ENCODE results near the gene COX4I2.

COX4I2 gene

GRCh38 chr20:31605031-31605901 lies 32.4 kb upstream of the COX4I2 start, which contains the start of gene ID1 (continued):
- TF ChIP-seq OSR2 (tag by site-specific recombination; IDR thresholded peaks at IDR 0.05) = 0 out of 2 replicates have a peak, but pooled peaks have one; percentile 9
- no peak for TF ChIP-seq ZNF610 (tag by site-specific recombination; IDR thresholded peaks at IDR 0.05; ENCODE audit: borderline replicate concordance)
- no peak for TF ChIP-seq ZNF394 (tag by site-specific recombination; IDR thresholded peaks at IDR 0.05; ENCODE audit: borderline replicate concordance)
- no peak for TF ChIP-seq ZNF555 (tag by site-specific recombination; conservative IDR thresholded peaks at IDR 0.05)
- peak; percentile 52; the same call in 1 of the 2 replicates for TF ChIP-seq ZNF629 (tag by site-specific recombination; IDR thresholded peaks at IDR 0.05)
- TF ChIP-seq, protein P1, sequence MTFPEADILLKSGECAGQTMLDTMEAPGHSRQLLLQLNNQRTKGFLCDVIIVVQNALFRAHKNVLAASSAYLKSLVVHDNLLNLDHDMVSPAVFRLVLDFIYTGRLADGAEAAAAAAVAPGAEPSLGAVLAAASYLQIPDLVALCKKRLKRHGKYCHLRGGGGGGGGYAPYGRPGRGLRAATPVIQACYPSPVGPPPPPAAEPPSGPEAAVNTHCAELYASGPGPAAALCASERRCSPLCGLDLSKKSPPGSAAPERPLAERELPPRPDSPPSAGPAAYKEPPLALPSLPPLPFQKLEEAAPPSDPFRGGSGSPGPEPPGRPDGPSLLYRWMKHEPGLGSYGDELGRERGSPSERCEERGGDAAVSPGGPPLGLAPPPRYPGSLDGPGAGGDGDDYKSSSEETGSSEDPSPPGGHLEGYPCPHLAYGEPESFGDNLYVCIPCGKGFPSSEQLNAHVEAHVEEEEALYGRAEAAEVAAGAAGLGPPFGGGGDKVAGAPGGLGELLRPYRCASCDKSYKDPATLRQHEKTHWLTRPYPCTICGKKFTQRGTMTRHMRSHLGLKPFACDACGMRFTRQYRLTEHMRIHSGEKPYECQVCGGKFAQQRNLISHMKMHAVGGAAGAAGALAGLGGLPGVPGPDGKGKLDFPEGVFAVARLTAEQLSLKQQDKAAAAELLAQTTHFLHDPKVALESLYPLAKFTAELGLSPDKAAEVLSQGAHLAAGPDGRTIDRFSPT (tag by site-specific recombination; IDR thresholded peaks at IDR 0.05) = peak; percentile 83
- no peak for TF ChIP-seq ZNF239 (tag by site-specific recombination; IDR thresholded peaks at IDR 0.05)
- no peak for TF ChIP-seq WT1 (tag by site-specific recombination; IDR thresholded peaks at IDR 0.05)
- no peak for TF ChIP-seq ZNF16 (tag by site-specific recombination; IDR thresholded peaks at IDR 0.05; ENCODE audit: low read depth)
- TF ChIP-seq REPIN1 (tag by site-specific recombination; IDR thresholded peaks at IDR 0.05; ENCODE audit: low read depth) = peak; percentile 58; the same call in 1 of the 2 replicates
- TF ChIP-seq ZNF26 (tag by site-specific recombination; IDR thresholded peaks at IDR 0.05) = no peak
- TF ChIP-seq SP2 (tag by site-specific recombination; IDR thresholded peaks at IDR 0.05) = peak; percentile 88
- TF ChIP-seq ZNF266 (tag by site-specific recombination; IDR thresholded peaks at IDR 0.05; ENCODE audit: low read depth) = no peak
- TF ChIP-seq YY1 (tag by site-specific recombination; IDR thresholded peaks at IDR 0.05) = peak; percentile 42; the same call in 1 of the 2 replicates
- TF ChIP-seq SALL2 (tag by site-specific recombination; IDR thresholded peaks at IDR 0.05; ENCODE audit: borderline replicate concordance) = no peak
- no peak for TF ChIP-seq ZNF280C (tag by site-specific recombination; IDR thresholded peaks at IDR 0.05)
- 0 out of 2 replicates have a peak, but pooled peaks have one; percentile 12 for TF ChIP-seq ZNF324 (tag by site-specific recombination; IDR thresholded peaks at IDR 0.05)
- TF ChIP-seq ZNF654 (tag by site-specific recombination; IDR thresholded peaks at IDR 0.05; ENCODE audit: low read depth) = no peak
- TF ChIP-seq GLI4 (tag by site-specific recombination; IDR thresholded peaks at IDR 0.05) = no peak
- TF ChIP-seq ZNF624 (tag by site-specific recombination; IDR thresholded peaks at IDR 0.05) = no peak
- TF ChIP-seq ZNF791 (tag by site-specific recombination; IDR thresholded peaks at IDR 0.05) = no peak
- TF ChIP-seq ZNF704 (tag by site-specific recombination; IDR thresholded peaks at IDR 0.05) = no peak
- TF ChIP-seq, protein P2, sequence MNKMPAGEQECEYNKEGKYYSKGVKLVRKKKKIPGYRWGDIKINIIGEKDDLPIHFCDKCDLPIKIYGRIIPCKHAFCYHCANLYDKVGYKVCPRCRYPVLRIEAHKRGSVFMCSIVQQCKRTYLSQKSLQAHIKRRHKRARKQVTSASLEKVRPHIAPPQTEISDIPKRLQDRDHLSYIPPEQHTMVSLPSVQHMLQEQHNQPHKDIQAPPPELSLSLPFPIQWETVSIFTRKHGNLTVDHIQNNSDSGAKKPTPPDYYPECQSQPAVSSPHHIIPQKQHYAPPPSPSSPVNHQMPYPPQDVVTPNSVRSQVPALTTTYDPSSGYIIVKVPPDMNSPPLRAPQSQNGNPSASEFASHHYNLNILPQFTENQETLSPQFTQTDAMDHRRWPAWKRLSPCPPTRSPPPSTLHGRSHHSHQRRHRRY (tag by site-specific recombination; IDR thresholded peaks at IDR 0.05) = no peak
- no peak for TF ChIP-seq ZFP37 (tag by site-specific recombination; IDR thresholded peaks at IDR 0.05)
- TF ChIP-seq ZNF138 (tag by site-specific recombination; IDR thresholded peaks at IDR 0.05; ENCODE audit: borderline replicate concordance) = no peak
- TF ChIP-seq ZBTB8A (tag by site-specific recombination; IDR thresholded peaks at IDR 0.05) = peak; percentile 37; the same call in 1 of the 2 replicates
- TF ChIP-seq TRIM28 (IDR thresholded peaks at IDR 0.05; ENCODE audit: borderline replicate concordance, low read length) = no peak
- no peak for TF ChIP-seq ZNF223 (tag by site-specific recombination; IDR thresholded peaks at IDR 0.05)
- no peak; the same call in 1 of the 2 replicates for TF ChIP-seq ZNF10 (tag by site-specific recombination; IDR thresholded peaks at IDR 0.05)
- TF ChIP-seq, protein P3, sequence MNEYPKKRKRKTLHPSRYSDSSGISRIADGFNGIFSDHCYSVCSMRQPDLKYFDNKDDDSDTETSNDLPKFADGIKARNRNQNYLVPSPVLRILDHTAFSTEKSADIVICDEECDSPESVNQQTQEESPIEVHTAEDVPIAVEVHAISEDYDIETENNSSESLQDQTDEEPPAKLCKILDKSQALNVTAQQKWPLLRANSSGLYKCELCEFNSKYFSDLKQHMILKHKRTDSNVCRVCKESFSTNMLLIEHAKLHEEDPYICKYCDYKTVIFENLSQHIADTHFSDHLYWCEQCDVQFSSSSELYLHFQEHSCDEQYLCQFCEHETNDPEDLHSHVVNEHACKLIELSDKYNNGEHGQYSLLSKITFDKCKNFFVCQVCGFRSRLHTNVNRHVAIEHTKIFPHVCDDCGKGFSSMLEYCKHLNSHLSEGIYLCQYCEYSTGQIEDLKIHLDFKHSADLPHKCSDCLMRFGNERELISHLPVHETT (tag by site-specific recombination; IDR thresholded peaks at IDR 0.05) = no peak; the same call in 1 of the 2 replicates
